Measurements from ENCODE around the gene BMP5.
"Not testable (repeated sequence)": the region's sequence is repeated elsewhere in the genome, so short reads cannot be mapped to it uniquely, and the experiment has no call there.

Gene BMP5

GRCh38 chr6:55875400-55875799, at the start of gene BMP5:
Gene BMP5 (minus strand): TSS chr6:55875590. CDS start chr6:55874865, 725 bp downstream.
- no peak for DNase-seq (ENCODE audit: low spot score)

GRCh38 chr6:55922406-55922805, 47.0 kb upstream of the BMP5 start:
- DNase-seq (ENCODE audit: low spot score) = no peak

- DNase-seq (ENCODE audit: low spot score) = no peak
These were observed 44.4 kb upstream of the BMP5 start for GRCh38 chr6:55919716-55920308.

- no peak for DNase-seq (ENCODE audit: low spot score)
These were observed 43.2 kb upstream of the BMP5 start for GRCh38 chr6:55918639-55919038.

- no peak for DNase-seq (ENCODE audit: low spot score)
These were observed 42.5 kb upstream of the BMP5 start for GRCh38 chr6:55917751-55918415.

GRCh38 chr6:55916188-55916587, 40.8 kb upstream of the BMP5 start:
- DNase-seq (ENCODE audit: low spot score) = no peak

GRCh38 chr6:55913228-55914195, 38.1 kb upstream of the BMP5 start:
- no peak for DNase-seq (ENCODE audit: low spot score)

- DNase-seq (ENCODE audit: low spot score) = not testable (repeated sequence)
These were observed 35.1 kb upstream of the BMP5 start for GRCh38 chr6:55910466-55910865.

GRCh38 chr6:55909911-55910310, 34.5 kb upstream of the BMP5 start:
- not testable (repeated sequence) for DNase-seq (ENCODE audit: low spot score)

GRCh38 chr6:55902796-55903195, 27.4 kb upstream of the BMP5 start:
- DNase-seq (ENCODE audit: low spot score) = no peak

- no peak for DNase-seq (ENCODE audit: low spot score)
These were observed 26.4 kb upstream of the BMP5 start for GRCh38 chr6:55901765-55902270.

GRCh38 chr6:55898342-55898741, 23.0 kb upstream of the BMP5 start:
- no peak for DNase-seq (ENCODE audit: low spot score)

- DNase-seq (ENCODE audit: low spot score) = no peak
These were observed 22.0 kb upstream of the BMP5 start for GRCh38 chr6:55897346-55897745.

- no peak for DNase-seq (ENCODE audit: low spot score)
These were observed 20.8 kb upstream of the BMP5 start for GRCh38 chr6:55895972-55896730.

GRCh38 chr6:55892749-55893357, 17.5 kb upstream of the BMP5 start:
- DNase-seq (ENCODE audit: low spot score) = no peak

GRCh38 chr6:55888917-55889316, 13.5 kb upstream of the BMP5 start:
- no peak for DNase-seq (ENCODE audit: low spot score)

- no peak for DNase-seq (ENCODE audit: low spot score)
These were observed 10.9 kb upstream of the BMP5 start for GRCh38 chr6:55886185-55886836.

GRCh38 chr6:55882718-55883569, 7.6 kb upstream of the BMP5 start:
- DNase-seq (ENCODE audit: low spot score) = no peak

- DNase-seq (ENCODE audit: low spot score) = no peak
These were observed 1.9 kb upstream of the BMP5 start for GRCh38 chr6:55877283-55877682.

- no peak for DNase-seq (ENCODE audit: low spot score)
These were observed 1.1 kb downstream of the BMP5 start for GRCh38 chr6:55874316-55874715.

All from left forelimb (tissue), 1 donor.